K562 (cell line): ENCODE results near the gene HAUS2. TPM values are rescaled to one million over a fixed set of nuclear protein-coding genes. Genes with fewer than 3 reads are reported as not detected.

Experiments
- ARID3B ChIP-seq: fragments of 250-450 bp; sonication (Bioruptor Pico); IDR thresholded peaks from 2 replicates; pipeline ENCODE4 v1.4.0; 2020; ENCODE audit warnings: borderline replicate concordance
- IRF1 ChIP-seq: sonication (generic); formaldehyde crosslinking; IDR thresholded peaks from 2 replicates; pipeline ENCODE4 v1.8.0; 2022; ENCODE audit warnings: missing genetic modification reagents, mild to moderate bottlenecking, borderline replicate concordance
- KLF13 ChIP-seq: fragments of 450-650 bp; IDR thresholded peaks from 2 replicates; pipeline ENCODE4 v1.6.1; 2016; ENCODE audit warnings: missing genetic modification characterization, low read depth, mild to moderate bottlenecking, missing compliant biosample characterization, moderate library complexity, borderline replicate concordance
- MCM5 ChIP-seq: fragments of 450-650 bp; IDR thresholded peaks from 2 replicates; pipeline ENCODE4 v1.6.1; 2016; ENCODE audit warnings: low read depth
- ZC3H4 ChIP-seq: sonication (generic); formaldehyde crosslinking; IDR thresholded peaks from 2 replicates; pipeline ENCODE4 v1.9.0; 2021; ENCODE audit warnings: missing genetic modification reagents, borderline replicate concordance
- ZNF407 ChIP-seq: fragments of 450-650 bp; IDR thresholded peaks from 2 replicates; pipeline ENCODE4 v1.6.1; 2016; ENCODE audit warnings: low read depth
- polyA plus RNA-seq, 8 experiments: library from polyadenylated mRNA; depleted of rRNA in 4 of 8; stranded (reverse) in 5 of 8; unstranded in 3 of 8; fragments of >200 nt; fragmentation: Nextera tagmentation in 2 of 8; fragmentation: Illumina TruSeq in 1 of 8; extraction: Ambion mirVana in 2 of 8; extraction: Trizol in 1 of 8; gene quantifications; 2 replicates each; pipeline versions ENCODE4 v1.2.1 to v1.2.3, GENCODE V29; 2011 to 2014; ENCODE audit warnings: inconsistent platforms in 1 of 8, missing spikeins in 1 of 8
- total RNA-seq, 7 experiments: library from RNA; depleted of rRNA in 6 of 7; stranded (reverse); fragments of >200 nt in 6 of 7; fragmentation: Illumina TruSeq in 2 of 7; extraction: Trizol in 2 of 7; gene quantifications; 2 replicates each; pipeline versions ENCODE4 v1.2.1 to v1.2.3, GENCODE V29; 2011 to 2021; ENCODE audit warnings: low replicate concordance in 1 of 7
- TF ChIP-seq, protein P1 (sequence below): fragments of 250-450 bp; sonication (Bioruptor Pico); IDR thresholded peaks from 2 replicates; pipeline ENCODE4 v1.4.0; 2020; ENCODE audit warnings: mild to moderate bottlenecking, moderate library complexity

The HAUS2 gene
- total and polyA plus RNA-seq, 9 of the 15 experiments (the other 6 are each of a cell fraction or from before 2014, with no cell fraction given), result 30.6 to 64.9 (median 54.1) TPM

DNA sequence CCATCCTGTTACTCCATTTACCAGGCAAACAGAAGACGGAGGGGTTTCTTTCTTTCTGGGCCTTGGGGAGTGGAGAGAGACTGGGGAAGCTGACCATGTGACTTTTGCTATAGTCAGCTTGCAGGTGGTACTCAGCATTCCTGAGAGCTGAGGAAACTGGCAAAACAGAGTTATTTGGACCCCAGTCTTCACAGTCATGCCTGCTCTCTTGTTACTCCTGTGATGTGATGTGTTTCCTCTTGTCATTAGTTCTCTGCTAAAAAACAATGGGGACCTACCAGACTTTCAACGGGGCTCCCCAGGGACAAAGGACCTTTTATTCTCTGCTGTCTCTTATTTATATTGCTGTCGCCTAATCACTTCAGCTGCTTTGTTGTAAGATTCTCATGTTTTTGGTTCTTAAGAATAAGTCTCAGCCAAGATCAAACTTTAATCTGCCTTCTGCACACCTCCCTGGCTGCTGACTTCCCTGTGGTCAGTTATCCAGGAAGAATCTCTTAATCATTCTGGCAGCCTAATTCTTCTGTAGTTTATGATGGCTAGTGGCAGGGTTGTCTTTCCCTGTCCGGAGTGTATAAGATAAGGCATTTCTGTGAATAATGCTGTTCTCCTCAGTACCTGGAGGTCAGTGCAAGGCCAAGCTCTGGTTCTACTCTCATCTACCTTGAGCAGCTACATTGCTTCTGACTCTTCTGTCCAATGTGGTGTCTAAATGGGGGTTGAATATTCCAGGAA lies 35.6 kb downstream of the HAUS2 start (continued):
- TF ChIP-seq ARID3B (CRISPR knock-in tag), result no peak
- TF ChIP-seq IRF1 (CRISPR knock-in tag), result no peak
- no peak for TF ChIP-seq ZC3H4 (CRISPR knock-in tag)
- TF ChIP-seq, protein P1, sequence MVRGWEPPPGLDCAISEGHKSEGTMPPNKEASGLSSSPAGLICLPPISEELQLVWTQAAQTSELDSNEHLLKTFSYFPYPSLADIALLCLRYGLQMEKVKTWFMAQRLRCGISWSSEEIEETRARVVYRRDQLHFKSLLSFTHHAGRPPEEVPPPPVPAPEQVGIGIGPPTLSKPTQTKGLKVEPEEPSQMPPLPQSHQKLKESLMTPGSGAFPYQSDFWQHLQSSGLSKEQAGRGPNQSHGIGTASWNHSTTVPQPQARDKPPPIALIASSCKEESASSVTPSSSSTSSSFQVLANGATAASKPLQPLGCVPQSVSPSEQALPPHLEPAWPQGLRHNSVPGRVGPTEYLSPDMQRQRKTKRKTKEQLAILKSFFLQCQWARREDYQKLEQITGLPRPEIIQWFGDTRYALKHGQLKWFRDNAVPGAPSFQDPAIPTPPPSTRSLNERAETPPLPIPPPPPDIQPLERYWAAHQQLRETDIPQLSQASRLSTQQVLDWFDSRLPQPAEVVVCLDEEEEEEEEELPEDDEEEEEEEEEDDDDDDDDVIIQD (CRISPR knock-in tag), result no peak
- TF ChIP-seq MCM5, result no peak
- no peak for TF ChIP-seq KLF13 (tag)
- no peak for TF ChIP-seq ZNF407
